ENCODE results near the gene DGAT2.

The DGAT2 gene

DNA sequence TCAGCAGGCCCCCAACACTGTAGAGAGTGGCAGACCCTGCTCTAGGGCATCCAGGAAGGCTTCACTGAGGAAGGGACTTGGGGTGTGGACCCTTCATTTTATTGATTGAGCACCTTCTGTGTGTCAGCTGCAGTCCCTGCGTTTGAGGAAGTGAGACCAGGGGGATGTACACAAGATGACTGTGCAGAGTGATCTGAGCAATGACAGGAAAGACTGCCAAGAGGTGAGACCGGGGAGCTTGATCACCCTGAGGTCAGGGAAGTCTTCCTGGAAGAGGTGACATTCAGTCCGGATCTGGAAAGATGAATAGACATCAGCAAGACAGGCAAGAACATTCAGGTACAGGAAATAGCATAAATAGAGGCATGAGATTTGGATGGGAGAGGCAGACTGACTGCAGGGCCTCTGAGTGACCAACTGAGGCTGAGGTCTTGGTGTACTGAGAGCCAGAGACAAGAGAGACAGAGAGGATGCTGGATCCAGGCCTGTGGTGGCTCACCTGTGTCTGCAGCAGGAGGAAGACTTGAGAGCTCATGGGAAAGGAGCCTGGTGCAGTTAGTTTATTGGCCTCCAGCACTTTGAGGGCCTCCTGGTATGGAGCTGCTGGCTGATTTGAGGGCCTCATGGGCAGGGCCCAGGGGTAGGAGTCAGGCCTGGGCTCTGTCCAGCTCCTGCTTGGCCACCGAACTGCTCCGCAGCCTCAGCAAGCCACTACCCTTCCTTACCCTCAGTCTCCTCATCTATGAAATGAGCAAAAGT is 5.2 kb downstream of the DGAT2 start:
- H3K4me3 ChIP-seq (replicated peaks; ENCODE audit: low read depth, low read length), result no peak overlapping the region

DNA sequence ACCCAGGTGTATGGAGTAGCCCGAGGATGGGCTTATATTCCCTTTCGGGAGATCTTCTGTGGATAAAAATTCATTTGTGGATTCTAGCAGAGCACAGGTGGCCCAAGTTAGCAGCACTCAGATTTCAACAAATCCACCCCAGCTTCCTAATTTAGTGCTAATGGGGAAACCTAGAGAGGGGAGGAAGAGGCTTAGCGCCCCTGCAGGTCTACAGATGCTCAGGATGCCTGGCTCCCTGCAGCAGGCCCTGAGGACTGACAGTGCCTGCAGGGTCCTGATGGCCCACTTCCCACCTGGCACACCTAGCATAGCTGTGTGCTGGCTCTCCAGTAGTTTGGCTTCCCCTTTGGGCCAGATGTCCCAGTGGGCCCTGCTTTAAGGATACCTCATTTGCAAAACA is 6.5 kb downstream of the DGAT2 start:
- TF ChIP-seq, protein P1, sequence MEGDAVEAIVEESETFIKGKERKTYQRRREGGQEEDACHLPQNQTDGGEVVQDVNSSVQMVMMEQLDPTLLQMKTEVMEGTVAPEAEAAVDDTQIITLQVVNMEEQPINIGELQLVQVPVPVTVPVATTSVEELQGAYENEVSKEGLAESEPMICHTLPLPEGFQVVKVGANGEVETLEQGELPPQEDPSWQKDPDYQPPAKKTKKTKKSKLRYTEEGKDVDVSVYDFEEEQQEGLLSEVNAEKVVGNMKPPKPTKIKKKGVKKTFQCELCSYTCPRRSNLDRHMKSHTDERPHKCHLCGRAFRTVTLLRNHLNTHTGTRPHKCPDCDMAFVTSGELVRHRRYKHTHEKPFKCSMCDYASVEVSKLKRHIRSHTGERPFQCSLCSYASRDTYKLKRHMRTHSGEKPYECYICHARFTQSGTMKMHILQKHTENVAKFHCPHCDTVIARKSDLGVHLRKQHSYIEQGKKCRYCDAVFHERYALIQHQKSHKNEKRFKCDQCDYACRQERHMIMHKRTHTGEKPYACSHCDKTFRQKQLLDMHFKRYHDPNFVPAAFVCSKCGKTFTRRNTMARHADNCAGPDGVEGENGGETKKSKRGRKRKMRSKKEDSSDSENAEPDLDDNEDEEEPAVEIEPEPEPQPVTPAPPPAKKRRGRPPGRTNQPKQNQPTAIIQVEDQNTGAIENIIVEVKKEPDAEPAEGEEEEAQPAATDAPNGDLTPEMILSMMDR (IDR thresholded peaks at IDR 0.05; ENCODE audit: low read length, missing control alignments), result no peak
- no peak for DNase-seq (ENCODE audit: low read depth)

More for the DNA sequence above, 5.2 kb downstream of the DGAT2 start:
- DNase-seq (ENCODE audit: low read depth), result no peak
- TF ChIP-seq, protein P1 (IDR thresholded peaks at IDR 0.05; ENCODE audit: low read length, missing control alignments), result no peak

DNA sequence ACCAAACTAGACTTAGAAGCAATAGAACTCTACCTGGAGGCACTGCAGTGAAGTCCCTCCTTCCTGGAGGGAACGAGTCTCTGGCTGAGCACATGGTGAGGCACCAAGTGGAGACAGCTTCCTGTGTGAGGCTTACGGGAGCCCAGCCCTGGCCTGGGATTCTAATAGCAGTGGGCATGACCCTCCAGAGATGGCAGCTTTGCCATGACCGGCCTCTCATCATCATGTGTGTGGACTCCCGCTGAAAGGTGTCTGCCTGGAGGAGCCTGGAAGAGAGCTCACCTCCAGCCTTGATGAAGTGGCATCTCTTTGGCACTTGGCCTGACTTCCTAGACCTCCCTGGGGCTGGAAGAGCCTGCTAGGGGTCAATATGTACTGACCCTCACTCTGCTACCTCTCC is 8.0 kb downstream of the DGAT2 start:
- TF ChIP-seq, protein P1 (IDR thresholded peaks at IDR 0.05; ENCODE audit: low read length, missing control alignments), result no peak
- H3K4me3 ChIP-seq (replicated peaks; ENCODE audit: low read depth, low read length), result no peak overlapping the region
- DNase-seq (ENCODE audit: low read depth), result no peak

More for the DNA sequence above, 6.5 kb downstream of the DGAT2 start:
- no peak overlapping the region for H3K4me3 ChIP-seq (replicated peaks; ENCODE audit: low read depth, low read length)

DNA sequence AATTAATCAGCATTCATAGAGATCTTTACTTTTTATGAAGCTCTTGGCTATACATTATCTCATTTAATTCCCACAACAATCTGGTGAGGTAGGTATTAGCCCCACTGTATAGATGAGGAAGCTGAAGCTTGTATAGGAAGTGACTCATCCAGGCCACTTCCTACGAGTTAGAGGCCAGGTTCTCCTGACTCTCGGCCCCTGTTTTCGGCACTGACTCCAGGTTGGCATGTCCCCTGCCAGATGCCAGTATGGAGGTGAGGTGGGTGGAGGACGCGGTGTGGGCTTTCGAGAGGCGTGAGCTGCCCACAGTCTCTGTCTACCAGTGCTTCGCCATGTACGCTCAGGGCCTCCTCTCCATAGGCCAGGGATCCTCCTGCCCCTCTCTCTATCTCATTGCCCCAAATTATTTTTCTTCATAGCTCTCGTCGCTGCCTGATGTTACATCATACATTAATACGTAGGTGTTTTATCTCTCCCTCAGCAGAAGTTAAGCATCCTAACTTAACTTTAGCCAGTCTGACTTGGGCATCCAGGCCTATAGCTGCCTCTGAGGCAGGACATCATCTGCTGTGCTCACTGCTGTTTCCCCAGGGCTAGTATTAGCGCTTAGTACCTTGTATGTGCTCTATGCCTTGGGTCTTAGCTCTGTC is 9.0 kb downstream of the DGAT2 start:
- DNase-seq (ENCODE audit: low read depth), result peak; percentile 8
- H3K4me3 ChIP-seq (replicated peaks; ENCODE audit: low read depth, low read length), result no peak overlapping the region

DNA sequence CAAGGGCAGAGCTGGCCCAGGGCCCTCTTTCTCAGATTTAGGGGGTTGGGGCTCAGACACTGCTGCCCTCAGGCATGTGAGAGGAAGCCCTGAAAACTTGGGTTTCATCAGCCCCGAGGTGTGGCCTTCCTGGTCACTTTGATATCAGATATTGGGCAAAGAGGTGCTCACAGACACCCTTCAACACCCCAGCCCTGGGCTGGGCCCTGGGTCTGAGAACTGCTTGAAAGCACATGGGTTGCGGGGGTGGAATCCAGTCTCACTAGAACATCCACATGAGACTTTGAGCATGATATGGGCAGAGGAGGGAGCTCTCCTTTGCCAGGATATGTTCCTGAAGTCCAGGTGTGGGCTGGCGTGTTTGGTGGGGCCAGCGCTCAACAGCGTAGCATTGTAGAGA is 10.4 kb downstream of the DGAT2 start:
- TF ChIP-seq, protein P1 (IDR thresholded peaks at IDR 0.05; ENCODE audit: low read length, missing control alignments), result no peak
- no peak overlapping the region for H3K4me3 ChIP-seq (replicated peaks; ENCODE audit: low read depth, low read length)
- no peak for DNase-seq (ENCODE audit: low read depth)

More for the DNA sequence above, 9.0 kb downstream of the DGAT2 start:
- TF ChIP-seq, protein P1 (IDR thresholded peaks at IDR 0.05; ENCODE audit: low read length, missing control alignments), result no peak

DNA sequence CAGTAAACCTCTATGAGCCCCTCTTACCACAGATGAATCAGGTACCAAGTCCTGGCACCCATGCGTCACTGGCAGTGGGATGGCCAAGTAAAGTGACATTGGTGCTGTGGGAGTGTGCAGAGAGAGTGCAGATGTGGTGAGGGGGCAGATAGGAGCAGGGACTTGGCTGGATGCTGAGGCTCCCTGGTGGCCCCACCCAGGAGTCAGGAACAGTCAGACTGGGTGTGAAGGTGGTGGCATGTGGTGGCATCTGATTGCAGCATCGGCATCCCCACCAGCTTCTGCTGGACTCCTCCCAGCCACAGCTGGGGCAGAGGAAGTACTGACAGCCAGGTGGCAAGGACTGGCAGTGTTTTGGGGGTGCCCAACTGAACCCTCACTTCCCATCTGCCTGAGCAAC is 11.4 kb downstream of the DGAT2 start:
- DNase-seq (ENCODE audit: low read depth), result no peak
- TF ChIP-seq, protein P1 (IDR thresholded peaks at IDR 0.05; ENCODE audit: low read length, missing control alignments), result no peak
- no peak overlapping the region for H3K4me3 ChIP-seq (replicated peaks; ENCODE audit: low read depth, low read length)
